Activated effector memory CD4-positive, alpha-beta T cell treated with anti-CD3 and anti-CD28 coated beads, Interleukin-2, amount 50 U/mL, for 16 hours (primary cell): ENCODE data around the gene BLOC1S6.

ENCODE experiments used
- DNase-seq: peaks from one replicate; pipeline ENCODE4 v3.0.0-alpha.2; 2020

Gene BLOC1S6

GRCh38 chr15:45588219-45588875, 1.2 kb downstream of the BLOC1S6 start:
- no peak for DNase-seq

GRCh38 chr15:45589256-45589655, 2.1 kb downstream of the BLOC1S6 start:
- no peak for DNase-seq

GRCh38 chr15:45594319-45594718, 7.1 kb downstream of the BLOC1S6 start:
- no peak for DNase-seq

GRCh38 chr15:45594835-45595530, 7.8 kb downstream of the BLOC1S6 start:
- no peak for DNase-seq

GRCh38 chr15:45603881-45604280, 16.7 kb downstream of the BLOC1S6 start:
- DNase-seq, result no peak

GRCh38 chr15:45604326-45604725, 17.1 kb downstream of the BLOC1S6 start:
- no peak for DNase-seq

GRCh38 chr15:45606413-45606812, 19.2 kb downstream of the BLOC1S6 start:
- no peak for DNase-seq

- DNase-seq, result no peak
Observed at GRCh38 chr15:45606841-45607240, 19.7 kb downstream of the BLOC1S6 start.

GRCh38 chr15:45611305-45611704, 24.1 kb downstream of the BLOC1S6 start:
- no peak for DNase-seq

GRCh38 chr15:45612790-45613415, 25.7 kb downstream of the BLOC1S6 start:
- no peak for DNase-seq

- no peak for DNase-seq
Observed at GRCh38 chr15:45616901-45617323, 29.7 kb downstream of the BLOC1S6 start.

- DNase-seq, result no peak
Observed at GRCh38 chr15:45618813-45619212, 31.6 kb downstream of the BLOC1S6 start.

- no peak for DNase-seq
Observed at GRCh38 chr15:45628136-45628535, 41.0 kb downstream of the BLOC1S6 start.

GRCh38 chr15:45630917-45631691, 43.9 kb downstream of the BLOC1S6 start:
- no peak for DNase-seq

- no peak for DNase-seq
Observed at GRCh38 chr15:45631776-45632175, 44.6 kb downstream of the BLOC1S6 start.

- peak; percentile 88 for DNase-seq
Observed at GRCh38 chr15:45634432-45635190, 47.4 kb downstream of the BLOC1S6 start, which contains the start of gene SQOR. Gene SQOR (plus strand): TSS chr15:45635029. CDS start chr15:45658924, 23,895 bp downstream.

- DNase-seq, result peak; percentile 89
Observed at GRCh38 chr15:45635191-45635638, 48.0 kb downstream of the BLOC1S6 start.

GRCh38 chr15:45635763-45636292, 48.6 kb downstream of the BLOC1S6 start:
- DNase-seq, result no peak

GRCh38 chr15:45637141-45637540, 50.0 kb downstream of the BLOC1S6 start:
- DNase-seq, result no peak

GRCh38 chr15:45637552-45638033, 50.4 kb downstream of the BLOC1S6 start:
- DNase-seq, result peak; percentile 83

GRCh38 chr15:45640616-45641015, 53.4 kb downstream of the BLOC1S6 start:
- DNase-seq, result no peak

- DNase-seq, result no peak
Observed at GRCh38 chr15:45641374-45641781, 54.2 kb downstream of the BLOC1S6 start.
